Neutrophil (primary cell): Measurements from ENCODE around the gene ERICH3.

Source experiments
- H3K27ac ChIP-seq: fragments of 200-600 bp; sonication (generic); 2 replicates; pipeline ENCODE4 v1.5.1; 2016; ENCODE audit warnings: mild to moderate bottlenecking, moderate library complexity
- H3K27me3 ChIP-seq: fragments of 200-600 bp; sonication (generic); 2 replicates; pipeline ENCODE4 v1.6.0; 2016; ENCODE audit warnings: mild to moderate bottlenecking
- H3K36me3 ChIP-seq: fragments of 200-600 bp; sonication (generic); 2 replicates; pipeline ENCODE4 v1.5.1; 2017
- H3K4me1 ChIP-seq, 2 experiments: fragments of 200-600 bp in 1 of 2; sonication (generic) in 1 of 2; 1 replicate in 1 of 2; 2 replicates in 1 of 2; pipeline versions ENCODE4 v1.5.1 to v1.6.1; 2013 to 2016; ENCODE audit warnings: low read depth in 1 of 2, low read length in 1 of 2, mild to moderate bottlenecking in 1 of 2, moderate library complexity in 1 of 2; ENCODE audit not compliant: control insufficient read depth in 1 of 2, insufficient read depth in 1 of 2
- H3K4me3 ChIP-seq, 2 experiments: fragments of 200-600 bp in 1 of 2; sonication (generic) in 1 of 2; 1 replicate in 1 of 2; 2 replicates in 1 of 2; pipeline ENCODE4 v1.5.1; 2013 to 2016; ENCODE audit warnings: low read depth in 1 of 2, low read length in 1 of 2, mild to moderate bottlenecking in 1 of 2, moderate library complexity in 1 of 2
- H3K9me3 ChIP-seq: fragments of 200-600 bp; sonication (generic); 2 replicates; pipeline ENCODE4 v1.5.1; 2016
- CTCF ChIP-seq: fragments of 200-600 bp; sonication (generic); IDR thresholded peaks from 2 replicates; pipeline ENCODE4 v1.5.1; 2016; ENCODE audit warnings: antibody characterized with exemption

The ERICH3 gene

GRCh38 chr1:74618974-74619373, 54.6 kb downstream of the ERICH3 start:
- no peaks in the 10 kb centered on the region for H3K9me3 ChIP-seq
- H3K27ac ChIP-seq = no peak overlapping the region
- H3K4me1 ChIP-seq = no peaks in the 10 kb centered on the region
- H3K27me3 ChIP-seq = no peaks in the 10 kb centered on the region
- no peaks in the 10 kb centered on the region for H3K36me3 ChIP-seq
- TF ChIP-seq CTCF = no peak
- H3K4me3 ChIP-seq = no peak overlapping the region

GRCh38 chr1:74613894-74614293, 59.7 kb downstream of the ERICH3 start:
- H3K27me3 ChIP-seq = no peaks in the 10 kb centered on the region
- H3K9me3 ChIP-seq = no peaks in the 10 kb centered on the region
- no peaks in the 10 kb centered on the region for H3K36me3 ChIP-seq
- no peaks in the 10 kb centered on the region for H3K4me1 ChIP-seq
- no peak overlapping the region for H3K4me3 ChIP-seq
- no peak for TF ChIP-seq CTCF
- no peak overlapping the region for H3K27ac ChIP-seq

- Histone ChIP-seq H3K4me3 (no peak overlapping the region), H3K4me1 (no peaks in the 10 kb centered on the region), H3K36me3 (no peaks in the 10 kb centered on the region), H3K27ac (no peak overlapping the region), H3K27me3 (no peaks in the 10 kb centered on the region), H3K9me3 (no peaks in the 10 kb centered on the region)
- no peak for TF ChIP-seq CTCF
Measured at GRCh38 chr1:74611887-74612286, 61.7 kb downstream of the ERICH3 start.

GRCh38 chr1:74610961-74611360, 62.6 kb downstream of the ERICH3 start:
- Histone ChIP-seq H3K27me3 (no peaks in the 10 kb centered on the region), H3K36me3 (no peaks in the 10 kb centered on the region), H3K9me3 (no peaks in the 10 kb centered on the region)

GRCh38 chr1:74609810-74610371, 63.7 kb downstream of the ERICH3 start:
- no peak for TF ChIP-seq CTCF
- H3K4me3 ChIP-seq = no peak overlapping the region
- H3K4me1 ChIP-seq = no peaks in the 10 kb centered on the region
- no peak overlapping the region for H3K27ac ChIP-seq
- no peaks in the 10 kb centered on the region for H3K9me3 ChIP-seq
- no peaks in the 10 kb centered on the region for H3K36me3 ChIP-seq
- no peaks in the 10 kb centered on the region for H3K27me3 ChIP-seq

More at GRCh38 chr1:74610961-74611360, 62.6 kb downstream of the ERICH3 start:
- no peak overlapping the region for H3K27ac ChIP-seq
- no peak overlapping the region for H3K4me3 ChIP-seq
- no peak for TF ChIP-seq CTCF
- H3K4me1 ChIP-seq = no peaks in the 10 kb centered on the region

GRCh38 chr1:74596717-74597116, 76.9 kb downstream of the ERICH3 start:
- H3K4me1 ChIP-seq = no peaks in the 10 kb centered on the region
- H3K9me3 ChIP-seq = no peaks in the 10 kb centered on the region
- no peak for TF ChIP-seq CTCF
- H3K27me3 ChIP-seq = no peaks in the 10 kb centered on the region
- H3K27ac ChIP-seq = no peak overlapping the region
- H3K36me3 ChIP-seq = no peaks in the 10 kb centered on the region
- no peak overlapping the region for H3K4me3 ChIP-seq
